Measurements from ENCODE around the gene RADIL. TPM values are rescaled to one million over a fixed set of nuclear protein-coding genes. Genes with fewer than 3 reads are reported as not detected.
A peak's percentile ranks its signal among the peaks of the same experiment; 100 is the strongest.

RADIL gene
- total and polyA plus RNA-seq, 2 of the 13 experiments (the other 11 are each of a cell fraction or from before 2014, with no cell fraction given), result 0.05 to 0.09 TPM

- 0 out of 2 replicates have a peak, but pooled peaks have one; percentile 39 for TF ChIP-seq ZNF318 (CRISPR knock-in tag; IDR thresholded peaks at IDR 0.05)
- no peak for TF ChIP-seq MAF1 (CRISPR knock-in tag; IDR thresholded peaks at IDR 0.05; ENCODE audit: borderline replicate concordance)
- TF ChIP-seq ZNF746 (CRISPR knock-in tag; IDR thresholded peaks at IDR 0.05), result no peak
- TF ChIP-seq BRCA1 (CRISPR knock-in tag; IDR thresholded peaks at IDR 0.05), result no peak
- no peak for TF ChIP-seq MAFK (conservative IDR thresholded peaks at IDR 0.05 in 1 of 2, IDR thresholded peaks at IDR 0.05 in 1 of 2; ENCODE audit: low read length in 2 of 2)
- no peak for TF ChIP-seq GABPA (IDR thresholded peaks at IDR 0.05; ENCODE audit: low read depth, low read length)
- TF ChIP-seq GABPA (CRISPR knock-in tag; IDR thresholded peaks at IDR 0.05; ENCODE audit: low read depth), result no peak
- TF ChIP-seq RBFOX2 (IDR thresholded peaks at IDR 0.05; ENCODE audit: low read depth, low read length), result no peak
- TF ChIP-seq FOXJ3 (CRISPR knock-in tag; IDR thresholded peaks at IDR 0.05; ENCODE audit: borderline replicate concordance), result no peak
- peak; percentile 40; the same call in 1 of the 2 replicates for TF ChIP-seq ELF1 (CRISPR knock-in tag; IDR thresholded peaks at IDR 0.05)
- TF ChIP-seq HOXA3 (CRISPR knock-in tag; IDR thresholded peaks at IDR 0.05), result peak; percentile 22; the same call in 1 of the 2 replicates
- no peak for TF ChIP-seq FOXC1 (CRISPR knock-in tag; IDR thresholded peaks at IDR 0.05; ENCODE audit: borderline replicate concordance)
- TF ChIP-seq ZNF652 (CRISPR knock-in tag; IDR thresholded peaks at IDR 0.05; ENCODE audit: borderline replicate concordance, low read depth), result peak; percentile 46; the same call in 1 of the 2 replicates
- TF ChIP-seq FOXK2 (IDR thresholded peaks at IDR 0.05), result no peak
- peak; percentile 26; the same call in 1 of the 2 replicates for TF ChIP-seq ARID5B (CRISPR knock-in tag; IDR thresholded peaks at IDR 0.05)
- TF ChIP-seq TP53 (CRISPR knock-in tag; conservative IDR thresholded peaks at IDR 0.05), result no peak
- TF ChIP-seq GTF2F1 (IDR thresholded peaks at IDR 0.05; ENCODE audit: low read length), result 0 out of 2 replicates have a peak, but pooled peaks have one; percentile 37
- no peak for TF ChIP-seq ZNF430 (CRISPR knock-in tag; IDR thresholded peaks at IDR 0.05)
Observed at GRCh38 chr7:4830176-4830575, 53.3 kb downstream of the RADIL start (continued).
